ENCODE results near the gene SLC16A7. TPM values are rescaled to one million over a fixed set of nuclear protein-coding genes. Genes with fewer than 3 reads are reported as not detected.
A peak's percentile ranks its signal among the peaks of the same experiment; 100 is the strongest.
"Not testable (repeated sequence)": the region's sequence is repeated elsewhere in the genome, so short reads cannot be mapped to it uniquely, and the experiment has no call there.

The SLC16A7 gene
- total RNA-seq, 2 donors from 2014 or later, result 29.2 to 41.8 TPM

- ATAC-seq (no peak), DNase-seq (ENCODE audit: low spot score in 2 of 2) (no peak)
- H3K36me3 Mint-ChIP-seq, result peaks cover 18 to 24% of the 10 kb centered on the region in 2 donors
- H3K27ac Mint-ChIP-seq, result no peak overlapping the region
- H3K9me3 Mint-ChIP-seq, result peaks cover 4% of the 10 kb centered on the region in 2 donors
Measured at GRCh38 chr12:59736359-59736758, 140.5 kb downstream of the SLC16A7 start.

GRCh38 chr12:59736786-59737185 is 141.0 kb downstream of the SLC16A7 start:
- Mint-ChIP-seq H3K27ac (no peak overlapping the region), H3K9me3 (peaks cover 4% of the 10 kb centered on the region in 2 donors), H3K36me3 (peaks cover 18 to 19% of the 10 kb centered on the region in 2 donors)
- no peak for DNase-seq (ENCODE audit: low spot score in 2 of 2)
- peak in 1 of 2 donors; percentile 36 for ATAC-seq

- H3K27ac Mint-ChIP-seq, result no peak overlapping the region
- no peak for DNase-seq (ENCODE audit: low spot score in 2 of 2)
- no peak for ATAC-seq
- H3K9me3 Mint-ChIP-seq, result peaks cover 4% of the 10 kb centered on the region in 2 donors
- peaks cover 13% of the 10 kb centered on the region in 2 donors for H3K36me3 Mint-ChIP-seq
Measured at GRCh38 chr12:59737725-59738463, 142.1 kb downstream of the SLC16A7 start.

- H3K36me3 Mint-ChIP-seq, result peaks cover 33 to 43% of the 10 kb centered on the region in 2 donors
- H3K27ac Mint-ChIP-seq, result no peak overlapping the region
- no peak for ATAC-seq
- H3K9me3 Mint-ChIP-seq, result peaks cover 4 to 16% of the 10 kb centered on the region in 2 donors
- no peak for DNase-seq (ENCODE audit: low spot score in 2 of 2)
Measured at GRCh38 chr12:59742841-59743240, 147.0 kb downstream of the SLC16A7 start.

GRCh38 chr12:59744564-59744963 is 148.7 kb downstream of the SLC16A7 start:
- Mint-ChIP-seq H3K36me3 (peaks cover 38 to 48% of the 10 kb centered on the region in 2 donors), H3K9me3 (peaks cover 0 to 18% of the 10 kb centered on the region in 2 donors), H3K27ac (no peak overlapping the region)
- ATAC-seq (no peak), DNase-seq (ENCODE audit: low spot score in 2 of 2) (no peak)

- DNase-seq (ENCODE audit: low spot score in 2 of 2); ATAC-seq; H3K27ac Mint-ChIP-seq: not testable (repeated sequence)
- Mint-ChIP-seq H3K9me3 (peaks cover 12 to 33% of the 10 kb centered on the region in 2 donors), H3K36me3 (peaks cover 42 to 47% of the 10 kb centered on the region in 2 donors)
Measured at GRCh38 chr12:59751091-59751490, 155.3 kb downstream of the SLC16A7 start.

- Mint-ChIP-seq H3K9me3 (peaks cover 0 to 4% of the 10 kb centered on the region in 2 donors), H3K36me3 (no peaks in the 10 kb centered on the region), H3K27ac (no peak overlapping the region)
- DNase-seq (ENCODE audit: low spot score in 2 of 2) (no peak), ATAC-seq (no peak)
Measured at GRCh38 chr12:59761542-59761941, 165.7 kb downstream of the SLC16A7 start.

- ATAC-seq (peak in 1 of 2 donors; percentile 58), DNase-seq (ENCODE audit: low spot score in 2 of 2) (no peak)
- H3K27ac Mint-ChIP-seq, result no peak overlapping the region
- H3K9me3 Mint-ChIP-seq, result peaks cover 0 to 4% of the 10 kb centered on the region in 2 donors
- H3K36me3 Mint-ChIP-seq, result peaks cover 0 to 8% of the 10 kb centered on the region in 2 donors
Measured at GRCh38 chr12:59763835-59764234, 168.0 kb downstream of the SLC16A7 start.

- DNase-seq (ENCODE audit: low spot score in 2 of 2) (no peak), ATAC-seq (no peak)
- peaks cover 0 to 4% of the 10 kb centered on the region in 2 donors for H3K9me3 Mint-ChIP-seq
- peaks cover 0 to 8% of the 10 kb centered on the region in 2 donors for H3K36me3 Mint-ChIP-seq
- no peak overlapping the region for H3K27ac Mint-ChIP-seq
Measured at GRCh38 chr12:59768031-59768430, 172.2 kb downstream of the SLC16A7 start.

GRCh38 chr12:59780605-59781135 is 184.8 kb downstream of the SLC16A7 start:
- H3K27ac Mint-ChIP-seq, result no peak overlapping the region
- peaks cover 0 to 14% of the 10 kb centered on the region in 2 donors for H3K36me3 Mint-ChIP-seq
- no peaks in the 10 kb centered on the region for H3K9me3 Mint-ChIP-seq
- no peak for DNase-seq (ENCODE audit: low spot score in 2 of 2)
- no peak for ATAC-seq

- peaks cover 0 to 13% of the 10 kb centered on the region in 2 donors for H3K9me3 Mint-ChIP-seq
- ATAC-seq (peak in 1 of 2 donors; percentile 41), DNase-seq (ENCODE audit: low spot score in 2 of 2) (no peak)
- H3K27ac Mint-ChIP-seq, result no peak overlapping the region
- H3K36me3 Mint-ChIP-seq, result peaks cover 25 to 29% of the 10 kb centered on the region in 2 donors
Measured at GRCh38 chr12:59787610-59788009, 191.8 kb downstream of the SLC16A7 start.

GRCh38 chr12:59792647-59793046 is 196.8 kb downstream of the SLC16A7 start:
- Mint-ChIP-seq H3K27ac (no peak overlapping the region), H3K9me3 (peaks cover 32 to 34% of the 10 kb centered on the region in 2 donors), H3K36me3 (peaks cover 59 to 60% of the 10 kb centered on the region in 2 donors)
- ATAC-seq, result no peak
- DNase-seq (ENCODE audit: low spot score in 2 of 2), result no peak

GRCh38 chr12:59803735-59804134 is 207.9 kb downstream of the SLC16A7 start:
- no peak overlapping the region for H3K27ac Mint-ChIP-seq
- H3K36me3 Mint-ChIP-seq, result peaks cover 6 to 7% of the 10 kb centered on the region in 2 donors
- peaks cover 15 to 21% of the 10 kb centered on the region in 2 donors for H3K9me3 Mint-ChIP-seq
- no peak for ATAC-seq
- no peak for DNase-seq (ENCODE audit: low spot score in 2 of 2)

- ATAC-seq, result peak; percentile 69 to 80
- no peak overlapping the region for H3K27ac Mint-ChIP-seq
- no peaks in the 10 kb centered on the region for H3K9me3 Mint-ChIP-seq
- no peaks in the 10 kb centered on the region for H3K36me3 Mint-ChIP-seq
- no peak for DNase-seq (ENCODE audit: low spot score in 2 of 2)
Measured at GRCh38 chr12:59808317-59808910, 212.6 kb downstream of the SLC16A7 start.

GRCh38 chr12:59811991-59812390 is 216.2 kb downstream of the SLC16A7 start:
- DNase-seq (ENCODE audit: low spot score in 2 of 2) (no peak), ATAC-seq (no peak)
- H3K27ac Mint-ChIP-seq, result no peak overlapping the region
- H3K36me3 Mint-ChIP-seq, result no peaks in the 10 kb centered on the region
- H3K9me3 Mint-ChIP-seq, result peaks cover 2 to 3% of the 10 kb centered on the region in 2 donors

- H3K36me3 Mint-ChIP-seq, result no peaks in the 10 kb centered on the region
- DNase-seq (ENCODE audit: low spot score in 2 of 2) (no peak), ATAC-seq (no peak)
- H3K27ac Mint-ChIP-seq, result no peak overlapping the region
- H3K9me3 Mint-ChIP-seq, result peaks cover 3 to 5% of the 10 kb centered on the region in 2 donors
Measured at GRCh38 chr12:59812716-59813115, 216.9 kb downstream of the SLC16A7 start.

GRCh38 chr12:59820594-59821011 is 224.8 kb downstream of the SLC16A7 start:
- H3K36me3 Mint-ChIP-seq, result no peaks in the 10 kb centered on the region
- DNase-seq (ENCODE audit: low spot score in 2 of 2) (no peak), ATAC-seq (no peak)
- H3K27ac Mint-ChIP-seq, result no peak overlapping the region
- H3K9me3 Mint-ChIP-seq, result peaks cover 3 to 11% of the 10 kb centered on the region in 2 donors

Data from activated naive CD4-positive, alpha-beta T cell treated with anti-CD3 and anti-CD28 coated beads, Interleukin-2, amount 50 U/mL, for 72 hours (primary cell).